Activated T-cell treated with anti-CD3 and anti-CD28 coated beads, Interleukin-2, amount 50 U/mL, for 72 hours (primary cell): Measurements from ENCODE around the gene KIRREL3. TPM values are rescaled to one million over a fixed set of nuclear protein-coding genes. Genes with fewer than 3 reads are reported as not detected.
A peak's percentile ranks its signal among the peaks of the same experiment; 100 is the strongest.

Experiments used
- ATAC-seq, 2 donors: fragments of 150-1000 bp; cut with Tn5 transposase; replicated peaks in 1 of 2; 2 replicates each; pipeline ENCODE4 v1.10.0; 2021; ENCODE audit warnings: moderate library complexity in 2 of 2, mild to moderate bottlenecking in 1 of 2
- DNase-seq, 2 donors: peaks; one replicate each; pipeline ENCODE4 v3.0.0; 2021 to 2022; ENCODE audit warnings: mixed read lengths in 1 of 2
- H3K27ac Mint-ChIP-seq: one replicate; pipeline ENCODE4 v1.8.0; 2022; ENCODE audit warnings: mild to moderate bottlenecking, moderate library complexity, mixed read lengths
- H3K27me3 Mint-ChIP-seq: one replicate; pipeline ENCODE4 v1.8.0; 2022; ENCODE audit warnings: low read depth, mixed read lengths
- H3K36me3 Mint-ChIP-seq, 2 donors: one replicate each; pipeline ENCODE4 v1.8.0; 2022; ENCODE audit warnings: mixed read lengths in 2 of 2, mild to moderate bottlenecking in 1 of 2; ENCODE audit not compliant: insufficient read depth in 2 of 2
- H3K4me1 Mint-ChIP-seq: one replicate; pipeline ENCODE4 v1.8.0; 2022; ENCODE audit warnings: low read depth, mixed read lengths
- H3K4me3 Mint-ChIP-seq, 2 donors: one replicate each; pipeline ENCODE4 v1.8.0; 2022; ENCODE audit warnings: mild to moderate bottlenecking in 2 of 2, mixed read lengths in 2 of 2, moderate library complexity in 2 of 2
- H3K9me3 Mint-ChIP-seq, 2 donors: one replicate each; pipeline ENCODE4 v1.8.0; 2022; ENCODE audit warnings: mixed read lengths in 2 of 2
- total RNA-seq, 2 donors: library from RNA; stranded (reverse); gene quantifications; one replicate each; pipeline ENCODE4 v1.2.3, GENCODE V29; 2022

Gene KIRREL3
- total RNA-seq, 2 donors from 2014 or later = not detected

- Mint-ChIP-seq H3K27ac (peak overlapping the region; percentile 68), H3K36me3 (no peaks in the 10 kb centered on the region), H3K9me3 (no peaks in the 10 kb centered on the region), H3K4me3 (peak overlapping the region; percentile 61 to 67), H3K4me1 (peaks cover 21% of the 10 kb centered on the region), H3K27me3 (no peaks in the 10 kb centered on the region)
- ATAC-seq (peak; percentile 68 to 75), DNase-seq (peak; percentile 70 to 73)
Measured at GRCh38 chr11:126480410-126481302, 519.9 kb downstream of the KIRREL3 start.

GRCh38 chr11:126480015-126480409, 520.6 kb downstream of the KIRREL3 start:
- no peak overlapping the region for H3K4me3 Mint-ChIP-seq
- peaks cover 21% of the 10 kb centered on the region for H3K4me1 Mint-ChIP-seq
- ATAC-seq (no peak), DNase-seq (no peak)
- H3K27me3 Mint-ChIP-seq = no peaks in the 10 kb centered on the region
- no peaks in the 10 kb centered on the region for H3K9me3 Mint-ChIP-seq
- no peaks in the 10 kb centered on the region for H3K36me3 Mint-ChIP-seq
- H3K27ac Mint-ChIP-seq = no peak overlapping the region

GRCh38 chr11:126479178-126479930, 521.2 kb downstream of the KIRREL3 start:
- no peak overlapping the region for H3K4me3 Mint-ChIP-seq
- no peaks in the 10 kb centered on the region for H3K36me3 Mint-ChIP-seq
- no peaks in the 10 kb centered on the region for H3K27me3 Mint-ChIP-seq
- H3K9me3 Mint-ChIP-seq = no peaks in the 10 kb centered on the region
- no peak for DNase-seq
- ATAC-seq = no peak
- no peak overlapping the region for H3K27ac Mint-ChIP-seq
- H3K4me1 Mint-ChIP-seq = peaks cover 21% of the 10 kb centered on the region

GRCh38 chr11:126478466-126478865, 522.1 kb downstream of the KIRREL3 start:
- no peak overlapping the region for H3K4me3 Mint-ChIP-seq
- H3K27ac Mint-ChIP-seq = no peak overlapping the region
- H3K27me3 Mint-ChIP-seq = no peaks in the 10 kb centered on the region
- H3K9me3 Mint-ChIP-seq = no peaks in the 10 kb centered on the region
- H3K4me1 Mint-ChIP-seq = peaks cover 21% of the 10 kb centered on the region
- ATAC-seq = no peak
- no peak for DNase-seq
- H3K36me3 Mint-ChIP-seq = no peaks in the 10 kb centered on the region

GRCh38 chr11:126477535-126478305, 522.9 kb downstream of the KIRREL3 start:
- H3K27me3 Mint-ChIP-seq = no peaks in the 10 kb centered on the region
- no peak overlapping the region for H3K27ac Mint-ChIP-seq
- DNase-seq = peak; percentile 32 to 38
- no peaks in the 10 kb centered on the region for H3K36me3 Mint-ChIP-seq
- H3K4me1 Mint-ChIP-seq = peaks cover 21% of the 10 kb centered on the region
- H3K4me3 Mint-ChIP-seq = peak overlapping the region in 1 of 2 donors; percentile 72
- ATAC-seq = peak; percentile 58 to 59
- H3K9me3 Mint-ChIP-seq = no peaks in the 10 kb centered on the region

- no peaks in the 10 kb centered on the region for H3K27me3 Mint-ChIP-seq
- peaks cover 21% of the 10 kb centered on the region for H3K4me1 Mint-ChIP-seq
- no peak for DNase-seq
- H3K9me3 Mint-ChIP-seq = no peaks in the 10 kb centered on the region
- no peak for ATAC-seq
- no peak overlapping the region for H3K27ac Mint-ChIP-seq
- H3K4me3 Mint-ChIP-seq = no peak overlapping the region
- H3K36me3 Mint-ChIP-seq = no peaks in the 10 kb centered on the region
Measured at GRCh38 chr11:126476977-126477376, 523.6 kb downstream of the KIRREL3 start.

- DNase-seq (no peak), ATAC-seq (no peak)
- Mint-ChIP-seq H3K4me3 (no peak overlapping the region), H3K27me3 (no peaks in the 10 kb centered on the region), H3K9me3 (no peaks in the 10 kb centered on the region), H3K4me1 (peaks cover 21% of the 10 kb centered on the region), H3K36me3 (no peaks in the 10 kb centered on the region), H3K27ac (no peak overlapping the region)
Measured at GRCh38 chr11:126476266-126476924, 524.2 kb downstream of the KIRREL3 start.

- DNase-seq = no peak
- Mint-ChIP-seq H3K36me3 (no peaks in the 10 kb centered on the region), H3K27ac (no peak overlapping the region), H3K27me3 (no peaks in the 10 kb centered on the region), H3K4me1 (peaks cover 14% of the 10 kb centered on the region), H3K9me3 (no peaks in the 10 kb centered on the region), H3K4me3 (no peak overlapping the region)
- no peak for ATAC-seq
Measured at GRCh38 chr11:126475014-126475991, 525.3 kb downstream of the KIRREL3 start.

- Mint-ChIP-seq H3K27ac (no peak overlapping the region), H3K27me3 (no peaks in the 10 kb centered on the region), H3K36me3 (no peaks in the 10 kb centered on the region)
Measured at GRCh38 chr11:126474220-126474619, 526.4 kb downstream of the KIRREL3 start.

GRCh38 chr11:126473269-126473668, 527.3 kb downstream of the KIRREL3 start:
- Mint-ChIP-seq H3K9me3 (no peaks in the 10 kb centered on the region), H3K4me3 (no peak overlapping the region), H3K27me3 (no peaks in the 10 kb centered on the region), H3K4me1 (peaks cover 8% of the 10 kb centered on the region), H3K27ac (no peak overlapping the region), H3K36me3 (no peaks in the 10 kb centered on the region)
- ATAC-seq = no peak
- DNase-seq = no peak

More at GRCh38 chr11:126474220-126474619, 526.4 kb downstream of the KIRREL3 start:
- ATAC-seq = no peak
- H3K4me1 Mint-ChIP-seq = peaks cover 14% of the 10 kb centered on the region
- DNase-seq = no peak
- H3K9me3 Mint-ChIP-seq = no peaks in the 10 kb centered on the region
- H3K4me3 Mint-ChIP-seq = no peak overlapping the region

- ATAC-seq (no peak), DNase-seq (no peak)
- H3K4me1 Mint-ChIP-seq = peaks cover 13% of the 10 kb centered on the region
Measured at GRCh38 chr11:126469311-126469710, 531.3 kb downstream of the KIRREL3 start.

More at GRCh38 chr11:126469311-126469710, 531.3 kb downstream of the KIRREL3 start:
- H3K9me3 Mint-ChIP-seq = no peaks in the 10 kb centered on the region
- no peak overlapping the region for H3K4me3 Mint-ChIP-seq
- H3K27ac Mint-ChIP-seq = no peak overlapping the region
- H3K27me3 Mint-ChIP-seq = peaks cover 6% of the 10 kb centered on the region
- no peaks in the 10 kb centered on the region for H3K36me3 Mint-ChIP-seq
